WTC11 (cell line): ENCODE data around the gene HCRTR1. TPM values are rescaled to one million over a fixed set of nuclear protein-coding genes. Genes with fewer than 3 reads are reported as not detected.

Source experiments
- ATAC-seq: fragments of 200-7000 bp; cut with Tn5 transposase; 2 replicates; pipeline ENCODE4 v1.10.0; 2021; ENCODE audit warnings: mild to moderate bottlenecking, moderate library complexity
- CTCF ChIA-PET: fragments of 300-600 bp; sonication (Branson Sonifier 250); formaldehyde crosslinking; loops from one replicate; lab custom pipeline; 2021; ENCODE audit warnings: antibody characterized with exemption; lab: Charles Lee
- POLR2A ChIA-PET: fragments of 350-600 bp; sonication (Branson Sonifier 250); formaldehyde crosslinking; loops from one replicate; lab custom pipeline; 2021; ENCODE audit warnings: antibody characterized with exemption; lab: Charles Lee
- DNase-seq: peaks from one replicate; pipeline ENCODE4 v3.0.0; 2021; ENCODE audit warnings: low spot score
- H3K27ac Mint-ChIP-seq: 2 replicates; pipeline ENCODE4 v1.8.0; 2021; ENCODE audit warnings: mixed read lengths
- H3K27me3 Mint-ChIP-seq: 2 replicates; pipeline ENCODE4 v1.8.0; 2021; ENCODE audit warnings: low read depth, mild to moderate bottlenecking, moderate library complexity, mixed read lengths
- H3K36me3 Mint-ChIP-seq: 2 replicates; pipeline ENCODE4 v1.8.0; 2021; ENCODE audit warnings: mixed read lengths
- H3K4me1 Mint-ChIP-seq: 2 replicates; pipeline ENCODE4 v1.8.0; 2022; ENCODE audit warnings: mixed read lengths
- H3K4me3 Mint-ChIP-seq: 2 replicates; pipeline ENCODE4 v1.8.0; 2021; ENCODE audit warnings: mild to moderate bottlenecking, moderate library complexity, mixed read lengths
- H3K9me3 Mint-ChIP-seq: 2 replicates; pipeline ENCODE4 v1.8.0; 2021; ENCODE audit warnings: mixed read lengths
- ATF1 ChIP-seq: sonication (generic); formaldehyde crosslinking; IDR thresholded peaks from 2 replicates; pipeline ENCODE4 v1.8.1; 2023; ENCODE audit warnings: mild to moderate bottlenecking, moderate library complexity, missing genetic modification reagents
- ATF2 ChIP-seq: sonication (generic); formaldehyde crosslinking; IDR thresholded peaks from 2 replicates; pipeline ENCODE4 v1.8.1; 2022; ENCODE audit warnings: low read depth, missing genetic modification reagents, borderline replicate concordance
- CBFB ChIP-seq: sonication (generic); formaldehyde crosslinking; IDR thresholded peaks from 2 replicates; pipeline ENCODE4 v1.8.1; 2022; ENCODE audit warnings: mild to moderate bottlenecking, low read depth, missing genetic modification reagents
- CREB1 ChIP-seq: sonication (generic); formaldehyde crosslinking; IDR thresholded peaks from 2 replicates; pipeline ENCODE4 v1.8.0; 2023; ENCODE audit warnings: mild to moderate bottlenecking, missing genetic modification reagents
- E2F1 ChIP-seq: sonication (generic); formaldehyde crosslinking; IDR thresholded peaks from 2 replicates; pipeline ENCODE4 v1.8.0; 2022; ENCODE audit warnings: mild to moderate bottlenecking, missing genetic modification reagents
- E2F5 ChIP-seq: sonication (generic); formaldehyde crosslinking; IDR thresholded peaks from 2 replicates; pipeline ENCODE4 v1.8.1; 2022; ENCODE audit warnings: mild to moderate bottlenecking, moderate library complexity, missing genetic modification reagents
- ETV6 ChIP-seq: sonication (generic); formaldehyde crosslinking; IDR thresholded peaks from 2 replicates; pipeline ENCODE4 v1.8.1; 2022; ENCODE audit warnings: mild to moderate bottlenecking, missing genetic modification reagents
- GTF2I ChIP-seq: fragments of 250-450 bp; sonication (Bioruptor Pico); conservative IDR thresholded peaks from 2 replicates; pipeline ENCODE4 v1.4.0; 2021; ENCODE audit warnings: mild to moderate bottlenecking
- MAX ChIP-seq: sonication (generic); formaldehyde crosslinking; IDR thresholded peaks from 2 replicates; pipeline ENCODE4 v1.8.0; 2022; ENCODE audit warnings: mild to moderate bottlenecking, missing genetic modification reagents
- MYBL2 ChIP-seq: sonication (generic); formaldehyde crosslinking; IDR thresholded peaks from 2 replicates; pipeline ENCODE4 v1.8.1; 2023; ENCODE audit warnings: mild to moderate bottlenecking, moderate library complexity, missing genetic modification reagents
- NR2C2 ChIP-seq: sonication (generic); formaldehyde crosslinking; IDR thresholded peaks from 2 replicates; pipeline ENCODE4 v1.8.0; 2022; ENCODE audit warnings: mild to moderate bottlenecking, missing genetic modification reagents
- PRDM15 ChIP-seq: sonication (generic); formaldehyde crosslinking; IDR thresholded peaks from 2 replicates; pipeline ENCODE4 v1.8.0; 2022; ENCODE audit warnings: missing genetic modification reagents
- RELA ChIP-seq: sonication (generic); formaldehyde crosslinking; IDR thresholded peaks from 2 replicates; pipeline ENCODE4 v1.8.1; 2022; ENCODE audit warnings: missing genetic modification reagents, mild to moderate bottlenecking, borderline replicate concordance
- SMAD3 ChIP-seq: sonication (generic); formaldehyde crosslinking; IDR thresholded peaks from 2 replicates; pipeline ENCODE4 v1.8.0; 2022; ENCODE audit warnings: missing genetic modification reagents, mild to moderate bottlenecking, borderline replicate concordance
- TEAD1 ChIP-seq: sonication (generic); formaldehyde crosslinking; IDR thresholded peaks from 2 replicates; pipeline ENCODE4 v1.8.0; 2022; ENCODE audit warnings: mild to moderate bottlenecking, missing genetic modification reagents
- ZNF532 ChIP-seq: fragments of 250-450 bp; sonication (Bioruptor Pico); IDR thresholded peaks from 2 replicates; pipeline ENCODE4 v1.9.0; 2021; ENCODE audit warnings: mild to moderate bottlenecking, borderline replicate concordance
- ZSCAN18 ChIP-seq: fragments of 250-450 bp; sonication (Bioruptor Pico); IDR thresholded peaks from 2 replicates; pipeline ENCODE4 v2.1.2; 2022; ENCODE audit warnings: mild to moderate bottlenecking, moderate library complexity
- total RNA-seq: library from RNA; stranded (reverse); gene quantifications from 3 replicates; pipeline ENCODE4 v1.2.3, GENCODE V29; 2021
- TF ChIP-seq, protein P1 (sequence below): sonication (generic); formaldehyde crosslinking; IDR thresholded peaks from 2 replicates; pipeline ENCODE4 v1.8.1; 2023; ENCODE audit warnings: mild to moderate bottlenecking, moderate library complexity, missing genetic modification reagents
- TF ChIP-seq, protein P2 (sequence below): sonication (generic); formaldehyde crosslinking; IDR thresholded peaks from 2 replicates; pipeline ENCODE4 v1.8.1; 2023; ENCODE audit warnings: mild to moderate bottlenecking, missing genetic modification reagents

HCRTR1 gene
- total RNA-seq, 1 experiment from 2014 or later: 0.13 TPM

GRCh38 chr1:31644560-31645273 is 27.2 kb downstream of the HCRTR1 start, which contains the start of gene PEF1:
Gene PEF1 (minus strand): TSS chr1:31644876. CDS start chr1:31644864, 12 bp downstream.
- Mint-ChIP-seq H3K27ac (peak within 1 kb of the TSS; percentile 100), H3K4me3 (peak within 1 kb of the TSS; percentile 94), H3K36me3 (no peaks in the 10 kb centered on the region), H3K4me1 (peaks cover 19% of the 10 kb centered on the region), H3K27me3 (no peaks in the 10 kb centered on the region; the same call in 1 of the 2 replicates), H3K9me3 (no peaks in the 10 kb centered on the region; the same call in 1 of the 2 replicates)
- ChIA-PET POLR2A (interaction anchor here (0.6 to 1.3 kb wide), 6 partner anchors 17 to 271 kb away, joined by 3 to 4 read pairs (median 3); no protein-coding TSS in a partner anchor), CTCF (interaction anchor here (1.0 to 3.8 kb wide), 17 partner anchors 12 to 319 kb away, joined by 3 to 31 read pairs (median 8); partner anchors contain the start of gene SPOCD1)
- ATAC-seq (peak; percentile 80), DNase-seq (peak; percentile 99)
- TF ChIP-seq, protein P1, sequence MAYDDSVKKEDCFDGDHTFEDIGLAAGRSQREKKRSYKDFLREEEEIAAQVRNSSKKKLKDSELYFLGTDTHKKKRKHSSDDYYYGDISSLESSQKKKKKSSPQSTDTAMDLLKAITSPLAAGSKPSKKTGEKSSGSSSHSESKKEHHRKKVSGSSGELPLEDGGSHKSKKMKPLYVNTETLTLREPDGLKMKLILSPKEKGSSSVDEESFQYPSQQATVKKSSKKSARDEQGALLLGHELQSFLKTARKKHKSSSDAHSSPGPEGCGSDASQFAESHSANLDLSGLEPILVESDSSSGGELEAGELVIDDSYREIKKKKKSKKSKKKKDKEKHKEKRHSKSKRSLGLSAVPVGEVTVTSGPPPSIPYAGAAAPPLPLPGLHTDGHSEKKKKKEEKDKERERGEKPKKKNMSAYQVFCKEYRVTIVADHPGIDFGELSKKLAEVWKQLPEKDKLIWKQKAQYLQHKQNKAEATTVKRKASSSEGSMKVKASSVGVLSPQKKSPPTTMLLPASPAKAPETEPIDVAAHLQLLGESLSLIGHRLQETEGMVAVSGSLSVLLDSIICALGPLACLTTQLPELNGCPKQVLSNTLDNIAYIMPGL: no peak
- TF ChIP-seq CREB1 (CRISPR knock-in tag) (peak; percentile 87; the same call in 1 of the 2 replicates), ATF2 (CRISPR knock-in tag) (no peak), GTF2I (CRISPR knock-in tag) (no peak), CBFB (no peak), ZNF532 (CRISPR knock-in tag) (no peak), NR2C2 (no peak; the same call in 1 of the 2 replicates), PRDM15 (CRISPR knock-in tag) (no peak), MYBL2 (CRISPR knock-in tag) (no peak), ZSCAN18 (CRISPR knock-in tag) (no peak), E2F1 (no peak), MAX (CRISPR knock-in tag) (peak; percentile 74), RELA (CRISPR knock-in tag) (no peak), ETV6 (CRISPR knock-in tag) (no peak), ATF1 (CRISPR knock-in tag) (peak; percentile 96; the same call in 1 of the 2 replicates), TEAD1 (CRISPR knock-in tag) (peak; percentile 47; the same call in 1 of the 2 replicates), SMAD3 (CRISPR knock-in tag) (0 out of 2 replicates have a peak, but pooled peaks have one; percentile 63), E2F5 (CRISPR knock-in tag) (0 out of 2 replicates have a peak, but pooled peaks have one; percentile 35)
- TF ChIP-seq, protein P2, sequence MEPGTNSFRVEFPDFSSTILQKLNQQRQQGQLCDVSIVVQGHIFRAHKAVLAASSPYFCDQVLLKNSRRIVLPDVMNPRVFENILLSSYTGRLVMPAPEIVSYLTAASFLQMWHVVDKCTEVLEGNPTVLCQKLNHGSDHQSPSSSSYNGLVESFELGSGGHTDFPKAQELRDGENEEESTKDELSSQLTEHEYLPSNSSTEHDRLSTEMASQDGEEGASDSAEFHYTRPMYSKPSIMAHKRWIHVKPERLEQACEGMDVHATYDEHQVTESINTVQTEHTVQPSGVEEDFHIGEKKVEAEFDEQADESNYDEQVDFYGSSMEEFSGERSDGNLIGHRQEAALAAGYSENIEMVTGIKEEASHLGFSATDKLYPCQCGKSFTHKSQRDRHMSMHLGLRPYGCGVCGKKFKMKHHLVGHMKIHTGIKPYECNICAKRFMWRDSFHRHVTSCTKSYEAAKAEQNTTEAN: no peak
